H1 (cell line): ENCODE results near the gene TIMM23. TPM values are rescaled to one million over a fixed set of nuclear protein-coding genes. Genes with fewer than 3 reads are reported as not detected.

Experiments used
- CTCF ChIA-PET: fragments of 300-600 bp; sonication (Branson Sonifier 250); formaldehyde crosslinking; loops from one replicate; lab custom pipeline; 2021; ENCODE audit not compliant: partially characterized antibody; lab: Charles Lee
- POLR2A ChIA-PET: fragments of 300-600 bp; sonication (Branson Sonifier 250); formaldehyde crosslinking; loops from one replicate; lab custom pipeline; 2021; ENCODE audit warnings: inconsistent platforms; ENCODE audit not compliant: partially characterized antibody; lab: Charles Lee
- DNase-seq, 2 experiments: peaks; one replicate each; pipeline versions ENCODE4 v3.0.0 to v3.0.0-alpha.2; 2010 to 2022; ENCODE audit warnings: low spot score in 2 of 2, low read depth in 1 of 2, mixed read lengths in 1 of 2
- FAIRE-seq: peaks from 2 replicates; lab custom pipeline; 2011; peaks lifted over from hg19 to GRCh38; lab: Jason Lieb, UNC
- H2AFZ ChIP-seq: 2 replicates; pipeline ENCODE4 v1.8.1; 2012; ENCODE audit warnings: low read length, inconsistent platforms
- H2AK5ac ChIP-seq: 2 replicates; pipeline ENCODE4 v1.6.1; 2013; ENCODE audit warnings: low read depth, low read length
- H2BK120ac ChIP-seq: replicated peaks from 2 replicates; pipeline ENCODE3; 2013; ENCODE audit warnings: low read depth, low read length, inconsistent platforms
- H2BK12ac ChIP-seq: 2 replicates; pipeline ENCODE4 v1.6.1; 2013; ENCODE audit warnings: low read depth, low read length
- H2BK15ac ChIP-seq: 2 replicates; pipeline ENCODE4 v1.6.1; 2013; ENCODE audit warnings: low read length
- H2BK20ac ChIP-seq: 2 replicates; pipeline ENCODE4 v1.6.1; 2013; ENCODE audit warnings: low read length
- H2BK5ac ChIP-seq: 2 replicates; pipeline ENCODE4 v1.6.1; 2013; ENCODE audit warnings: low read depth, low read length
- H3K14ac ChIP-seq: 2 replicates; pipeline ENCODE4 v1.6.1; 2013; ENCODE audit warnings: inconsistent platforms; ENCODE audit not compliant: insufficient read length
- H3K18ac ChIP-seq: 2 replicates; pipeline ENCODE4 v1.6.1; 2013; ENCODE audit warnings: low read length; ENCODE audit errors: extremely low read depth
- H3K23ac ChIP-seq: 2 replicates; pipeline ENCODE4 v1.6.1; 2013; ENCODE audit warnings: inconsistent platforms; ENCODE audit not compliant: insufficient read length
- H3K23me2 ChIP-seq: 2 replicates; pipeline ENCODE4 v1.6.1; 2013; ENCODE audit warnings: low read depth, low read length
- H3K27ac ChIP-seq: 2 replicates; pipeline ENCODE4 v1.6.1; 2011; ENCODE audit warnings: low read depth, low read length, inconsistent platforms
- H3K27me3 ChIP-seq, 4 experiments: replicated peaks in 1 of 4; 1 replicate in 1 of 4; 2 replicates in 3 of 4; pipeline versions ENCODE4 v1.6.1 to v1.8.1; 2011 to 2013; ENCODE audit warnings: low read length in 3 of 4, mild to moderate bottlenecking in 3 of 4, inconsistent platforms in 2 of 4, mixed read lengths in 2 of 4, moderate library complexity in 1 of 4; ENCODE audit not compliant: control insufficient read depth in 3 of 4, insufficient read depth in 3 of 4; ENCODE audit errors: extremely low read depth in 1 of 4
- H3K36me3 ChIP-seq, 4 experiments: 2 replicates each; pipeline versions ENCODE4 v1.6.1 to v1.8.1; 2011 to 2013; ENCODE audit warnings: mild to moderate bottlenecking in 4 of 4, low read length in 3 of 4, moderate library complexity in 2 of 4, control low read depth in 1 of 4, inconsistent platforms in 1 of 4; ENCODE audit not compliant: insufficient read depth in 4 of 4, control insufficient read depth in 2 of 4
- H3K4ac ChIP-seq: replicated peaks from 2 replicates; pipeline ENCODE3; 2013; ENCODE audit warnings: low read length, low read depth, mixed read lengths, inconsistent platforms; ENCODE audit not compliant: insufficient read length
- H3K4me1 ChIP-seq, 4 experiments: replicated peaks in 1 of 4; 1 replicate in 1 of 4; 2 replicates in 3 of 4; pipeline versions ENCODE4 v1.6.1 to v1.8.1; 2011 to 2013; ENCODE audit warnings: low read length in 3 of 4, inconsistent platforms in 2 of 4, mixed read lengths in 1 of 4; ENCODE audit not compliant: insufficient read depth in 4 of 4, control insufficient read depth in 3 of 4
- H3K4me2 ChIP-seq, 2 experiments: 2 replicates each; pipeline versions ENCODE4 v1.6.1 to v1.8.1; 2011 to 2013; ENCODE audit warnings: low read depth in 2 of 2, low read length in 2 of 2, control low read depth in 1 of 2, inconsistent platforms in 1 of 2, mild to moderate bottlenecking in 1 of 2; ENCODE audit not compliant: insufficient read depth in 1 of 2
- H3K4me3 ChIP-seq, 4 experiments: fragments of 200-600, 300-600 bp in 1 of 4; sonication (generic), shearing (Covaris generic), sonication (Bioruptor Twin) in 1 of 4; 2 replicates each; pipeline versions ENCODE4 v1.5.1 to v1.8.1; 2011 to 2016; ENCODE audit warnings: low read length in 4 of 4, low read depth in 3 of 4, control low read depth in 2 of 4, inconsistent platforms in 2 of 4, mild to moderate bottlenecking in 2 of 4, mixed read lengths in 1 of 4, moderate library complexity in 1 of 4; ENCODE audit not compliant: insufficient read depth in 2 of 4; ENCODE audit errors: extremely low read depth in 1 of 4
- H3K56ac ChIP-seq: replicated peaks from 2 replicates; pipeline ENCODE3; 2013; ENCODE audit warnings: low read depth, mild to moderate bottlenecking, mixed read lengths, low read length, inconsistent platforms; ENCODE audit not compliant: insufficient read length
- H3K79me1 ChIP-seq: 2 replicates; pipeline ENCODE4 v1.6.1; 2013; ENCODE audit warnings: low read depth, low read length, control low read depth
- H3K79me2 ChIP-seq, 2 experiments: 2 replicates each; pipeline versions ENCODE4 v1.6.1 to v1.8.1; 2012 to 2013; ENCODE audit warnings: low read length in 2 of 2, mild to moderate bottlenecking in 2 of 2, inconsistent platforms in 1 of 2; ENCODE audit not compliant: insufficient read depth in 2 of 2, control insufficient read depth in 1 of 2
- H3K9ac ChIP-seq, 4 experiments: replicated peaks in 1 of 4; 1 replicate in 1 of 4; 2 replicates in 3 of 4; pipeline versions ENCODE4 v1.6.1 to v1.8.1; 2011 to 2013; ENCODE audit warnings: low read depth in 3 of 4, low read length in 3 of 4, control low read depth in 2 of 4, mild to moderate bottlenecking in 2 of 4, moderate library complexity in 2 of 4, inconsistent platforms in 1 of 4; ENCODE audit errors: extremely low read depth in 1 of 4
- H3K9me3 ChIP-seq, 2 experiments: 2 replicates each; pipeline versions ENCODE4 v1.6.1 to v1.8.1; 2012 to 2013; ENCODE audit warnings: mild to moderate bottlenecking in 2 of 2, moderate library complexity in 2 of 2, control low read depth in 1 of 2, inconsistent platforms in 1 of 2, low read depth in 1 of 2, low read length in 1 of 2, mixed read lengths in 1 of 2; ENCODE audit not compliant: insufficient read depth in 2 of 2
- H4K20me1 ChIP-seq, 2 experiments: replicated peaks in 1 of 2; 2 replicates each; pipeline versions ENCODE3 to v1.8.1; 2011 to 2013; ENCODE audit warnings: inconsistent platforms in 2 of 2, low read length in 2 of 2, mild to moderate bottlenecking in 1 of 2; ENCODE audit not compliant: insufficient read depth in 2 of 2, control insufficient read depth in 1 of 2
- H4K5ac ChIP-seq: 2 replicates; pipeline ENCODE4 v1.6.1; 2013; ENCODE audit warnings: low read length, low read depth, mixed read lengths, inconsistent platforms; ENCODE audit not compliant: insufficient read length
- H4K8ac ChIP-seq: 2 replicates; pipeline ENCODE4 v1.8.0; 2013; ENCODE audit warnings: mild to moderate bottlenecking, moderate library complexity, low read length, inconsistent platforms; ENCODE audit not compliant: insufficient read depth; ENCODE audit errors: extremely low read depth
- H4K91ac ChIP-seq: replicated peaks from 2 replicates; pipeline ENCODE3; 2013; ENCODE audit warnings: low read length, mixed read lengths, inconsistent platforms; ENCODE audit not compliant: insufficient read length
- ATF3 ChIP-seq: IDR thresholded peaks from 2 replicates; pipeline ENCODE4 v1.6.1; 2011; ENCODE audit warnings: low read depth, mild to moderate bottlenecking, low read length; ENCODE audit not compliant: insufficient read depth
- CHD2 ChIP-seq: IDR thresholded peaks from 2 replicates; pipeline ENCODE4 v1.6.1; 2012; ENCODE audit warnings: low read length, improper control_type of control experiment
- GTF2F1 ChIP-seq: IDR thresholded peaks from 2 replicates; pipeline ENCODE4 v1.6.1; 2012; ENCODE audit warnings: low read depth, low read length, improper control_type of control experiment, borderline replicate concordance
- JUND ChIP-seq: IDR thresholded peaks from 2 replicates; pipeline ENCODE4 v1.6.1; 2011; ENCODE audit warnings: mild to moderate bottlenecking, improper control_type of control experiment, low read length
- KDM1A ChIP-seq: fragments of 200-600, 300-600 bp; sonication (generic); IDR thresholded peaks from 2 replicates; pipeline ENCODE4 v1.7.1; 2016; ENCODE audit warnings: mild to moderate bottlenecking, low read length, borderline replicate concordance
- KDM4A ChIP-seq: IDR thresholded peaks from one replicate; pipeline ENCODE4 v1.7.1; 2012; ENCODE audit warnings: low read depth, mild to moderate bottlenecking, moderate library complexity, low read length, inconsistent platforms; ENCODE audit not compliant: severe bottlenecking
- POLR2A ChIP-seq, 2 experiments: IDR thresholded peaks; 1 replicate in 1 of 2; 2 replicates in 1 of 2; pipeline ENCODE4 v1.6.1; 2011; ENCODE audit warnings: low read depth in 2 of 2, low read length in 2 of 2, mild to moderate bottlenecking in 2 of 2; ENCODE audit errors: control extremely low read depth in 1 of 2
- POU5F1 ChIP-seq: IDR thresholded peaks from 2 replicates; pipeline ENCODE4 v1.6.1; 2011; ENCODE audit warnings: low read depth, mild to moderate bottlenecking, low read length, moderate library complexity
- RBBP5 ChIP-seq: IDR thresholded peaks from 2 replicates; pipeline ENCODE4 v1.7.1; 2012; ENCODE audit warnings: low read depth, mild to moderate bottlenecking, inconsistent platforms, low read length, moderate library complexity, borderline replicate concordance
- SIRT6 ChIP-seq: IDR thresholded peaks from one replicate; pipeline ENCODE4 v1.7.1; 2012; ENCODE audit warnings: low read length, inconsistent platforms
- SP4 ChIP-seq: IDR thresholded peaks from 2 replicates; pipeline ENCODE4 v1.6.1; 2012; ENCODE audit warnings: low read length, inconsistent platforms
- TAF1 ChIP-seq: IDR thresholded peaks from 2 replicates; pipeline ENCODE4 v1.6.1; 2011; ENCODE audit warnings: mild to moderate bottlenecking, low read depth, low read length
- YY1 ChIP-seq: IDR thresholded peaks from 2 replicates; pipeline ENCODE4 v1.6.1; 2011; ENCODE audit warnings: low read depth, mild to moderate bottlenecking, low read length
- ZNF274 ChIP-seq: IDR thresholded peaks from 2 replicates; pipeline ENCODE4 v1.7.0; 2012; ENCODE audit warnings: low read length, borderline replicate concordance; ENCODE audit errors: extremely low read depth
- WGBS, 2 experiments: shearing (Covaris generic) in 1 of 2; methylation state at CpG; one replicate each; pipeline versions ENCODE4 v1.1.6 to v1.1.7; 2013 to 2015; ENCODE audit warnings: low lambda C conversion rate in 2 of 2, mixed read lengths in 2 of 2, inconsistent platforms in 1 of 2, low coverage in 1 of 2, missing lambda C conversion rate in 1 of 2; ENCODE audit not compliant: insufficient replicate concordance in 2 of 2, insufficient coverage in 1 of 2, insufficient read length in 1 of 2; ENCODE audit errors: extremely low coverage in 1 of 2, missing lambda C conversion rate in 1 of 2; 5-methylcytosine and 5-hydroxymethylcytosine counted together
- polyA plus RNA-seq, 7 experiments: library from polyadenylated mRNA; depleted of rRNA in 3 of 7; stranded (reverse) in 5 of 7; unstranded in 2 of 7; fragments of >200 nt in 5 of 7; fragments of 200-250 nt in 2 of 7; gene quantifications; 1 replicate in 5 of 7; 2 replicates in 1 of 7; 4 replicates in 1 of 7; pipeline versions ENCODE4 v1.2.1 to v1.2.3, GENCODE V29; 2011 to 2013; ENCODE audit warnings: missing spikeins in 2 of 7, mixed read lengths in 2 of 7
- total RNA-seq: library from RNA; stranded (reverse); fragmentation: NEBNext Ultra II Directional; extraction: Animal tissue kit (Norgen Biotek cat#: 25700); gene quantifications from 2 replicates; pipeline ENCODE4 v1.2.1, GENCODE V29; 2021

The TIMM23 gene
- total and polyA plus RNA-seq, 2 of the 8 experiments (the other 6 are each of a cell fraction or from before 2014, with no cell fraction given) = 101 to 130 TPM

DNA sequence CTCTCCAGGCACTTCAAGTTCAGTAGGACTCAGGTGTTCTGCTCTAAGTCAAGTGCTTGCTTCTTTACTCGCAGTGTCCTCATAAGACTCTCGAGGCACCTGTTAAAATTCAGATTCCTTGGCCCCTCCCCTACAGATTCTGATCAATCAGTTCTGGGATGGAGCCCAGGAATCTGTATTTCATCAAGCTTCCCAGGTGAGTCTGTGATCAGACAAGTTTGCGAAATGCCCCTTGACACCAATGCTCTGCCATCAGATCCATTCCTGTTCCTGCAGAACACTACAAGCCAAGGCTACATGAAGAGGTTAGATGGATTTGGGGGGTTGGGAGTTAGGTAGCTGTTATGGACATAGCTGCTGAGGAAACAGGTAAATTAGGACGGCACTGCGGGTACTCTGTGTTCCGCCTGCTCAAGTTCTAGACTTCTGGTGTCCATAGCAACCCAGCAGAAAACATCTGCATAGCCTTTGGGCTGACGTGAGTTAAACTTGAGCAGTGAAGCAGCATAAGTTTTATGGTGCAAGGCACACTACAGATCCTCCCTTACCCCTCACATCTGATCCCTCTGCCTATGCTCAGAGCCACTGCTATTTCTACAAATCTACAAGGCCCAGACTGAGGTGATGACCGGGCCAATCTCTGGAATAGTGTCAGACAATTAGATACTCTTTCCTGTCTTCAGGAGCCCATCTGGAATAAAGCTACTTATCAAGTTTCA is 65.0 kb downstream of the TIMM23 start:
- 86% methylated on average over 8 of the region's 8 CpGs; no CpG with 5 or more reads in 1 of the 2 experiments for WGBS, 2 experiments
- no peaks in the 10 kb centered on the region for H3K9me3 ChIP-seq
- no peak for TF ChIP-seq ZNF274
- TF ChIP-seq POU5F1 = no peak
- no peak for TF ChIP-seq POLR2A (IDR thresholded peaks at IDR 0.05; ENCODE audit: control extremely low read depth in 1 of 2, low read depth in 2 of 2, low read length in 2 of 2)
- TF ChIP-seq KDM1A = no peak
- TF ChIP-seq GTF2F1 = no peak
- TF ChIP-seq YY1 = no peak
- TF ChIP-seq ATF3 = no peak
- no peak for TF ChIP-seq KDM4A
- TF ChIP-seq SP4 = no peak
- no peak for TF ChIP-seq CHD2
- TF ChIP-seq RBBP5 = no peak
- TF ChIP-seq TAF1 = no peak
- no peak for TF ChIP-seq SIRT6
- TF ChIP-seq JUND = no peak

More for the DNA sequence above, 65.0 kb downstream of the TIMM23 start:
- H3K79me2 ChIP-seq = no peaks in the 10 kb centered on the region
- H3K9ac ChIP-seq = no peak overlapping the region
- H3K23me2 ChIP-seq = no peaks in the 10 kb centered on the region
- H2AK5ac ChIP-seq = no peak overlapping the region
- H2BK5ac ChIP-seq = no peak overlapping the region
- no peak overlapping the region for H2AFZ ChIP-seq
- no peak overlapping the region for H3K4me2 ChIP-seq
- no peaks in the 10 kb centered on the region for H3K4me1 ChIP-seq
- no peak overlapping the region; the same call in 1 of the 2 replicates for H3K18ac ChIP-seq
- no peak overlapping the region for H2BK20ac ChIP-seq
- ChIA-PET POLR2A (no interaction called here), CTCF (interaction anchor here (0.6 to 2.1 kb wide), 5 partner anchors 8 to 583 kb away, joined by 3 to 8 read pairs (median 3); no protein-coding TSS in a partner anchor)
- no peaks in the 10 kb centered on the region for H3K36me3 ChIP-seq
- H2BK120ac ChIP-seq = no peak overlapping the region
- no peaks in the 10 kb centered on the region for H4K20me1 ChIP-seq
- no peak overlapping the region for H2BK12ac ChIP-seq
- H3K27ac ChIP-seq = no peak overlapping the region
- no peak overlapping the region for H3K4me3 ChIP-seq
- H4K5ac ChIP-seq = no peak overlapping the region
- FAIRE-seq = no peak
- H3K4ac ChIP-seq = peak overlapping the region; percentile 27
- no peak overlapping the region for H4K8ac ChIP-seq
- no peak overlapping the region for H3K23ac ChIP-seq
- H3K56ac ChIP-seq = no peak overlapping the region
- H3K79me1 ChIP-seq = no peaks in the 10 kb centered on the region
- no peaks in the 10 kb centered on the region for H3K27me3 ChIP-seq
- no peak overlapping the region for H3K14ac ChIP-seq
- no peak for DNase-seq
- H4K91ac ChIP-seq = no peak overlapping the region
- H2BK15ac ChIP-seq = no peak overlapping the region
